GM12872 (cell line): ENCODE results near the gene RFT1.

Source experiments
- TF ChIP-seq, protein P1 (sequence below): IDR thresholded peaks from 3 replicates; pipeline ENCODE4 v1.5.1; 2011; ENCODE audit warnings: low read depth, mild to moderate bottlenecking, low read length, moderate library complexity; ENCODE audit not compliant: insufficient read depth

RFT1 gene

DNA sequence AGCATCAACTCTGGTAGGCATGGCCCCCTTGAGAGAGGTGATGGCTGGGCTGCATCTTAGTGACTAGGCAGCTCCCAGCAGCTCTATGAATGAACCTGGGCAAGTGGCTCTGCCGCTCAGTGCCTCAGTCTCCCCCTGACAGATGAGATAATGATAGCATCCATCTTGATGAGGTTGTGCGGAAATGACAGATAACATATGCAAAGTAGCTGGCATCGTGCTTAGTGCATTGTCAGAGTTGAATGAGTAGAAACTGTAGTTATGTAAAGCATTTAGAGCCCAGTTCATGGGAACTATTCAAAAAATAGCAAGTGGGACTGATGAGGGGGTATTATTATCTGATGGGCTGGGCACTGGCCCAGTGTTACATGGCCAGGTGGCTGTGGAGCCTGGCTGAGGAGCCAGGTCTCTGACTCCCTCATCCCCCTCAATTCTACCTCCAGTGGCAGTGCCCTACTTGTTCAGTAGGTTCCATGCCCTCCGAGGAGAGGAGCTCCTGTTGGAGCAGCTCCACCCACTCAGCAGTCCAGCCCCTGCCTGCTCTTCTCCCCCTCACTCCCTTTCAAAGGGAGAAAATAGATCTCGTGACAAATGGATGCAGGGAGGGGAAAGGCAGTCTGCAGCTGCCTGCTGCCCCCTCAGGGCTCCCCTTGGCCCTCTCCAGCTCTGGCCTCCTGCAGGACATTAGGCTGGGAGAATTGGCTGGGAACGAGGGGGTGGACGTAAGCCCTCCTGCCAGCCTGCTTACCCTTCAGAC is 37.4 kb upstream of the RFT1 start:
- TF ChIP-seq, protein P1, sequence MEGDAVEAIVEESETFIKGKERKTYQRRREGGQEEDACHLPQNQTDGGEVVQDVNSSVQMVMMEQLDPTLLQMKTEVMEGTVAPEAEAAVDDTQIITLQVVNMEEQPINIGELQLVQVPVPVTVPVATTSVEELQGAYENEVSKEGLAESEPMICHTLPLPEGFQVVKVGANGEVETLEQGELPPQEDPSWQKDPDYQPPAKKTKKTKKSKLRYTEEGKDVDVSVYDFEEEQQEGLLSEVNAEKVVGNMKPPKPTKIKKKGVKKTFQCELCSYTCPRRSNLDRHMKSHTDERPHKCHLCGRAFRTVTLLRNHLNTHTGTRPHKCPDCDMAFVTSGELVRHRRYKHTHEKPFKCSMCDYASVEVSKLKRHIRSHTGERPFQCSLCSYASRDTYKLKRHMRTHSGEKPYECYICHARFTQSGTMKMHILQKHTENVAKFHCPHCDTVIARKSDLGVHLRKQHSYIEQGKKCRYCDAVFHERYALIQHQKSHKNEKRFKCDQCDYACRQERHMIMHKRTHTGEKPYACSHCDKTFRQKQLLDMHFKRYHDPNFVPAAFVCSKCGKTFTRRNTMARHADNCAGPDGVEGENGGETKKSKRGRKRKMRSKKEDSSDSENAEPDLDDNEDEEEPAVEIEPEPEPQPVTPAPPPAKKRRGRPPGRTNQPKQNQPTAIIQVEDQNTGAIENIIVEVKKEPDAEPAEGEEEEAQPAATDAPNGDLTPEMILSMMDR = no peak

DNA sequence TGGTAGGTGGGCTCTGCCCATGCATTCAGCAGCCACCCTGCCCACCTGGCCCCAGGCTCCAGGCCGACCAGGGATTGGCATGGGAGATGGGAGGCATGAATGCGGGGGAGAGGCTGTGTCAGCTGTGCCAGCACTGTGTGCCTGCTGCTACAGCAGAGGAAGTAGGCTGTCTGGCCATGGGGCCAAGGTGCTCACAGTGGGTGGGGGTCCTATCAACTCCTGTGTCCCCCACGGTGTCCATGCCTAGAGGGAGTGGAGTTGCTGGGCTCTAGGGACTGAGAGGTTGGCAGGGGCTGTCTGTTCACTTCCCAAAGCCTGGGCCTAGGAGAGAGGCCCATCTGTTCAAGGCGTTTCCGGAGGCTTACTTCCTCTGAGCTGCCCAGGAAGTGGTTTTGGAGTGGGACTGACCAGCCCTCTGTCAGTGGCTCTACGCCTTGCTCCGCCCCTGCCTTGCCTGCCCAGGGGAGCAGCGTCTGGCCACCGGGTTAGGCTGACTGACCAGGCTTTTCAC is 36.6 kb upstream of the RFT1 start:
- TF ChIP-seq, protein P1 = no peak

DNA sequence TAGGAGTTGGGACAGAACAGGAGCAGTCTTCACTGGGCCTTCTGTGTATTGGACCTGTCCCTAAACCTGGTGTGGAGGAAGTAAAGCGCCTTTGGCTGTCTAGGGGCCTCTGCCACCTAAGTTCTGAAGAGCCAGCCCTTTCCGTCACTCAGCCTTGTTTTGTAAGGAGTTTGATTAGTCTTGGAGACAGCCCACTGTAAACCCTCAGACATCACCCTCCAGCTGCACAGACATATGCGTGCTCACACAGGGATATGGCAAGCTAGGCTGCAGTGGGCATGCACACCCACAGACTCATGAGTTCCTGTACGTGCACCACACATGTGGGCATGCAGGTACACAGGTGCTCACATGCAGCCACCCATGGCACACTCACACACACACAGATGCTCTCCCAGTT is 36.0 kb upstream of the RFT1 start:
- TF ChIP-seq, protein P1 = no peak

DNA sequence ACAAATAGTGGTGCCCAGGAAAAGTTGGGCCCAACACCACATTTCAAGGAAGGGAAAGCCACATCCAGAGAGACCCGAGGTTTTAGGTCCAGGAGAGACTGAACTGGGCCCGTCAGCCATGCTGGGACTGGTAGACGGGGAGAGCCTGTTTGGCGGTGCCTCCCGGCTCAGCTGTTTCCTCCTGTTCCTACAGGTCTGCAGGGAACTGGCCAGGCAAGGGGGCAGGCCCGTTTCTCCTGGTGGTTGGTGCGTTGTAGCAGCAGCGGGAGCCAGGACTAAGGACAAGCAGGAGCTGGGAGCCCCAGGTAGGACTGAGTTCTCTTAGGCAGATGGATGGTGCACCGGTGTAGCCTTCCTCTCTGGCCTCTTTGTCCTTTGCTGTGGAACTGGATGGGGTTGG is 34.7 kb upstream of the RFT1 start:
- TF ChIP-seq, protein P1 = no peak

DNA sequence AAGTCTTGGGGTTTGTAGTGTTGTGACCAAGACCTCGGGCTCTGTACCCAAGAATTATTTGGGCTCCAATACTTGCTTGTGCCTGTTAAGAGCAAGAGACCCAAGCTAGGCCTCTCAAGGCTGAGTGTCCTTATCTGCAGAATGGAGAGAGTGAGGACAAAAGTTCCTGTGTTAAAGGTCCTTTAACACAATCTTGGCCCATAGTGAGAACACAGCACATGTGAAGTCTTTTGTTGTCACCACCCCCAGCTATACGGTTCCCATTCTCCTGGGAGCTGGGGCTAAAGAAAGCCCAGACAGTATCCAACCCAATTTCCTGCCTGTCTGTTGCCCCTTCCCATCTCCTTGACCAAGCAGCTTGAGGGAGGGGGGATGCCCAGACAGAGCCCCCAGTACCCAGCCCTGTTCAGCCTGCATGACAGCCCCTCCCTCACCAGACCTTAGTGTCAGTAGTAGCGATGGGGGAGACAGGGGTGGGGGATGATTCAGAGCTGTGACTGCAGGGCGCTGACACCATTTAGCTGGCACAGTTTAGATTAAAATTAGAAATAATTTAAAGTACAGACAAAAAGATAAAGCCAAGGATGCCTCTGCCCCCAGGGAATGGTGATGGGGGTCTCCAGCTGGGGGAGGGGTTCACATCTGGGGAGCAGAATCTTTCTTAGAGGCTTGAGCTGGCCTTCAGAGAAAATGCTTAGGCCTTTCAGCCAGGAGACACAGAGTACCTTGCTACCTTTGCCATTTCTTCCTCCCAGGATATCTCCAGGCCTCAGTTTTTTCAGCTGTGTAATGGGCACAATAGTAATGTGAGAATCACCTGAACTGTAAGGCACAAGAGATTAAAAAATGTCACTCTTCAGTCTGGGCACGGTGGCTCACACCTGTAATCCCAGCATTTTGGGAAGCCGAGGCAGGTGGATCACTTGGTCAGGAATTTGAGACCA is 33.5 kb upstream of the RFT1 start:
- TF ChIP-seq, protein P1 = no peak

- TF ChIP-seq, protein P1 = 0 out of 3 replicates have a peak, but pooled peaks have one; percentile 16
Observed at GRCh38 chr3:53162672-53163443, 32.6 kb upstream of the RFT1 start.
